IMR-90 (cell line): ENCODE data around the gene PPIA. TPM values are rescaled to one million over a fixed set of nuclear protein-coding genes. Genes with fewer than 3 reads are reported as not detected.
A peak's percentile ranks its signal among the peaks of the same experiment; 100 is the strongest.

Experiments
- ATAC-seq: fragments of 200-7000 bp; cut with Tn5 transposase; 2 replicates; pipeline ENCODE4 v1.9.1; 2020; ENCODE audit warnings: low read depth, mild to moderate bottlenecking, moderate library complexity
- BruUV-seq: library from RNA; stranded (reverse); fragments of 400-500 nt; replicated peaks from 2 replicates; lab custom pipeline; 2021; lab: Mats Ljungman, UMichigan
- CTCF ChIA-PET: fragments of 300-600 bp; formaldehyde crosslinking; extraction: SDS; loops from one replicate; lab custom pipeline; 2021; ENCODE audit warnings: antibody characterized with exemption; lab: Yijun Ruan, JAX
- POLR2A ChIA-PET: fragments of 300-600 bp; sonication (Branson Sonifier 250); formaldehyde crosslinking; loops from one replicate; lab custom pipeline; 2022; ENCODE audit warnings: antibody characterized with exemption; ENCODE audit not compliant: unreplicated experiment; lab: Charles Lee
- DNase-seq: peaks from one replicate; pipeline ENCODE4 v3.0.0; 2013
- H2AFZ ChIP-seq: replicated peaks from 2 replicates; pipeline ENCODE3; 2013; ENCODE audit warnings: low read length, mild to moderate bottlenecking; ENCODE audit not compliant: poor library complexity
- H2AK5ac ChIP-seq: 2 replicates; pipeline ENCODE4 v1.6.1; 2013; ENCODE audit warnings: low read depth, low read length, inconsistent platforms
- H2AK9ac ChIP-seq: replicated peaks from 2 replicates; pipeline ENCODE3; 2013; ENCODE audit warnings: mild to moderate bottlenecking, low read depth, low read length, moderate library complexity; ENCODE audit not compliant: poor library complexity
- H2BK120ac ChIP-seq: 2 replicates; pipeline ENCODE4 v1.6.1; 2013; ENCODE audit warnings: low read depth, low read length, inconsistent platforms
- H2BK15ac ChIP-seq: 3 replicates; pipeline ENCODE4 v1.6.1; 2013; ENCODE audit warnings: low read depth, low read length, inconsistent platforms
- H2BK20ac ChIP-seq: 2 replicates; pipeline ENCODE4 v1.6.1; 2013; ENCODE audit warnings: low read depth, mild to moderate bottlenecking, inconsistent platforms, low read length, moderate library complexity
- H2BK5ac ChIP-seq: 2 replicates; pipeline ENCODE4 v1.6.1; 2013; ENCODE audit warnings: mild to moderate bottlenecking, low read depth, low read length, inconsistent platforms; ENCODE audit not compliant: poor library complexity, severe bottlenecking
- H3K14ac ChIP-seq: replicated peaks from 2 replicates; pipeline ENCODE4 v1.6.1; 2013; ENCODE audit warnings: low read depth, low read length, inconsistent platforms
- H3K18ac ChIP-seq: 2 replicates; pipeline ENCODE4 v1.6.1; 2013; ENCODE audit warnings: low read depth, low read length, control low read depth
- H3K23ac ChIP-seq: 2 replicates; pipeline ENCODE4 v1.6.1; 2013; ENCODE audit warnings: low read depth, low read length, inconsistent platforms
- H3K27ac ChIP-seq: 2 replicates; pipeline ENCODE4 v1.5.1; 2013; ENCODE audit warnings: mild to moderate bottlenecking, control low read depth, low read length; ENCODE audit not compliant: insufficient read depth
- H3K27me3 ChIP-seq: 2 replicates; pipeline ENCODE4 v1.6.1; 2013; ENCODE audit warnings: low read length; ENCODE audit not compliant: control insufficient read depth, insufficient read depth
- H3K36me3 ChIP-seq: 2 replicates; pipeline ENCODE4 v1.6.1; 2013; ENCODE audit warnings: low read length, mixed read lengths; ENCODE audit not compliant: control insufficient read depth, insufficient read depth
- H3K4ac ChIP-seq: 2 replicates; pipeline ENCODE4 v1.6.1; 2013; ENCODE audit warnings: low read depth, low read length, inconsistent platforms
- H3K4me1 ChIP-seq: 2 replicates; pipeline ENCODE4 v1.6.1; 2013; ENCODE audit warnings: low read length, mixed read lengths; ENCODE audit not compliant: control insufficient read depth, insufficient read depth
- H3K4me2 ChIP-seq: 2 replicates; pipeline ENCODE4 v1.6.1; 2013; ENCODE audit warnings: low read depth, mild to moderate bottlenecking, control low read depth, low read length, moderate library complexity
- H3K4me3 ChIP-seq: 2 replicates; pipeline ENCODE4 v1.5.1; 2013; ENCODE audit warnings: low read depth, mild to moderate bottlenecking, control low read depth, low read length, moderate library complexity; ENCODE audit not compliant: insufficient read depth
- H3K56ac ChIP-seq: 2 replicates; pipeline ENCODE4 v1.6.1; 2013; ENCODE audit warnings: low read length, inconsistent platforms; ENCODE audit not compliant: insufficient read depth; ENCODE audit errors: extremely low read depth
- H3K79me1 ChIP-seq, 2 experiments: 2 replicates each; pipeline ENCODE4 v1.6.1; 2013; ENCODE audit warnings: low read length in 2 of 2, inconsistent platforms in 1 of 2, low read depth in 1 of 2
- H3K9ac ChIP-seq: 2 replicates; pipeline ENCODE4 v1.6.1; 2013; ENCODE audit warnings: low read depth, low read length, control low read depth
- H3K9me1 ChIP-seq: 2 replicates; pipeline ENCODE4 v1.6.1; 2013; ENCODE audit warnings: low read length, inconsistent platforms; ENCODE audit not compliant: insufficient read depth
- H3K9me3 ChIP-seq: 2 replicates; pipeline ENCODE4 v1.6.1; 2013; ENCODE audit warnings: low read length; ENCODE audit not compliant: control insufficient read depth, insufficient read depth
- H4K20me1 ChIP-seq: 2 replicates; pipeline ENCODE4 v1.6.1; 2013; ENCODE audit warnings: low read length, inconsistent platforms; ENCODE audit not compliant: insufficient read depth
- H4K5ac ChIP-seq: 2 replicates; pipeline ENCODE4 v1.6.1; 2013; ENCODE audit warnings: mild to moderate bottlenecking, low read depth, low read length, control low read depth
- H4K8ac ChIP-seq, 2 experiments: 2 replicates each; pipeline ENCODE4 v1.6.1; 2013; ENCODE audit warnings: low read depth in 2 of 2, low read length in 2 of 2, control low read depth in 1 of 2, inconsistent platforms in 1 of 2
- H4K91ac ChIP-seq: 2 replicates; pipeline ENCODE4 v1.6.1; 2013; ENCODE audit warnings: low read depth, low read length, inconsistent platforms; ENCODE audit not compliant: insufficient read depth
- CEBPB ChIP-seq: IDR thresholded peaks from 2 replicates; pipeline ENCODE4 v1.6.1; 2012; ENCODE audit warnings: low read depth, low read length, improper control_type of control experiment
- CTCF ChIP-seq: conservative IDR thresholded peaks from 2 replicates; pipeline ENCODE4 v1.5.1; 2012; ENCODE audit warnings: mild to moderate bottlenecking, low read depth, low read length, improper control_type of control experiment
- ELK1 ChIP-seq: fragments of 150-350 bp; IDR thresholded peaks from 2 replicates; pipeline ENCODE4 v1.6.1; 2016; ENCODE audit warnings: low read depth, mild to moderate bottlenecking, low read length, moderate library complexity, borderline replicate concordance
- MAFK ChIP-seq: IDR thresholded peaks from 2 replicates; pipeline ENCODE4 v1.6.1; 2012; ENCODE audit warnings: low read depth, low read length, improper control_type of control experiment
- RCOR1 ChIP-seq: IDR thresholded peaks from 2 replicates; pipeline ENCODE4 v1.6.1; 2012; ENCODE audit warnings: mild to moderate bottlenecking, low read length, improper control_type of control experiment; ENCODE audit not compliant: insufficient replicate concordance
- USF2 ChIP-seq: fragments of 150-350 bp; IDR thresholded peaks from 2 replicates; pipeline ENCODE4 v1.6.1; 2017; ENCODE audit warnings: mild to moderate bottlenecking, antibody characterized with exemption, low read length, low read depth
- WGBS, 2 experiments: methylation state at CpG; one replicate each; pipeline versions ENCODE4 v1.1.5 to v1.1.7; 2013; ENCODE audit warnings: missing lambda C conversion rate in 2 of 2; ENCODE audit not compliant: insufficient read length in 1 of 2; ENCODE audit errors: extremely low coverage in 2 of 2; 5-methylcytosine and 5-hydroxymethylcytosine counted together
- dilution Hi-C: fragments of 300-500 bp; cut with HindIII; formaldehyde crosslinking; loops from one replicate; pipeline ENCODE4 v1.14.3; 2018; ENCODE audit warnings: low sequenced_read_pairs; ENCODE audit not compliant: unreplicated experiment
- in situ Hi-C: fragments of 300-500 bp; cut with MboI; formaldehyde crosslinking; loops from 3 replicates; pipeline ENCODE4 v1.14.3; 2019; ENCODE audit warnings: low sequenced_read_pairs, inconsistent platforms, mixed read lengths
- intact Hi-C: fragments of 100-400 bp; cut with micrococcal nuclease; formaldehyde crosslinking; loops from 2 replicates; pipeline ENCODE4 v1.10.0; 2022
- polyA plus RNA-seq, 3 experiments: library from polyadenylated mRNA; depleted of rRNA; stranded (reverse); fragments of >200 nt; gene quantifications; 2 replicates each; pipeline ENCODE4 v1.2.3, GENCODE V29; 2012; ENCODE audit warnings: low replicate concordance in 1 of 3
- total RNA-seq: library from RNA; depleted of rRNA; stranded (reverse); fragments of >200 nt; gene quantifications from 2 replicates; pipeline ENCODE4 v1.2.3, GENCODE V29; 2012

PPIA gene
- total and polyA plus RNA-seq, 2 of the 4 experiments (the other 2 are of a cell fraction), result 3,396 to 4,883 TPM

- in situ Hi-C loops, result no loop called here
- H3K79me1 ChIP-seq, result peaks cover 0 to 9% of the 10 kb centered on the region in 2 experiments; a peak in 2 of 4 replicates
Observed at GRCh38 chr7:44771358-44771757, 25.1 kb upstream of the PPIA start.

More at GRCh38 chr7:44771358-44771757, 25.1 kb upstream of the PPIA start:
- H2BK120ac ChIP-seq, result no peak overlapping the region
- no peak overlapping the region for H3K23ac ChIP-seq
- POLR2A ChIA-PET, result no interaction called here
- H4K91ac ChIP-seq, result no peak overlapping the region
- H2BK5ac ChIP-seq, result no peak overlapping the region
- H2AK5ac ChIP-seq, result peak overlapping the region; percentile 90
- no peak overlapping the region for H3K18ac ChIP-seq
- no peak overlapping the region for H2BK20ac ChIP-seq
- H3K27ac ChIP-seq, result no peak overlapping the region
- no peak overlapping the region for H3K56ac ChIP-seq
- no peak overlapping the region for H3K4me2 ChIP-seq
- peaks cover 15% of the 10 kb centered on the region for H3K36me3 ChIP-seq
- no peak overlapping the region for H3K4me3 ChIP-seq
- CTCF ChIA-PET, result no interaction called here
- no peak overlapping the region for H3K14ac ChIP-seq
- dilution Hi-C loops (no loop called here), intact Hi-C loops (no loop called here)
- no peak overlapping the region for H3K9ac ChIP-seq
- no peak overlapping the region for H3K4ac ChIP-seq
- H3K4me1 ChIP-seq, result peaks cover 33% of the 10 kb centered on the region
- peak overlapping the region; percentile 62 for H2AK9ac ChIP-seq
- H3K9me1 ChIP-seq, result peaks cover 23% of the 10 kb centered on the region
- no peak for TF ChIP-seq RCOR1
- no peak for TF ChIP-seq CEBPB
- TF ChIP-seq MAFK, result no peak
- TF ChIP-seq CTCF, result no peak
- TF ChIP-seq ELK1, result no peak
- no peak for TF ChIP-seq USF2
- no peak overlapping the region for H2BK15ac ChIP-seq
- ATAC-seq (no peak), DNase-seq (no peak)
- no peak overlapping the region for H4K8ac ChIP-seq
- H4K20me1 ChIP-seq, result peaks cover 6% of the 10 kb centered on the region
- BruUV-seq, result no TSS peak
- H3K9me3 ChIP-seq, result peaks cover 2% of the 10 kb centered on the region; the same call in 1 of the 2 replicates
- no CpG with 5 or more reads among the region's 3 CpGs for WGBS, 2 experiments
- H4K5ac ChIP-seq, result no peak overlapping the region
- H3K27me3 ChIP-seq, result no peaks in the 10 kb centered on the region; the same call in 1 of the 2 replicates
- H2AFZ ChIP-seq, result no peak overlapping the region
